Neural crest cell (in vitro differentiated cells): Measurements from ENCODE around the gene SBF2. TPM values are rescaled to one million over a fixed set of nuclear protein-coding genes. Genes with fewer than 3 reads are reported as not detected.

ENCODE experiments used
- DNase-seq: peaks from one replicate; pipeline ENCODE4 v3.0.0; 2021; ENCODE audit warnings: low read depth, mixed read lengths, low spot score
- H3K27ac Mint-ChIP-seq: one replicate; pipeline ENCODE4 v1.8.0; 2021; ENCODE audit warnings: mild to moderate bottlenecking, mixed read lengths; ENCODE audit not compliant: unreplicated experiment
- H3K27me3 Mint-ChIP-seq: 2 replicates; pipeline ENCODE4 v1.8.0; 2021; ENCODE audit warnings: low read depth, mild to moderate bottlenecking, mixed read lengths
- H3K36me3 Mint-ChIP-seq: 2 replicates; pipeline ENCODE4 v1.8.0; 2021; ENCODE audit warnings: low read depth, mild to moderate bottlenecking, mixed read lengths
- H3K4me1 Mint-ChIP-seq: 2 replicates; pipeline ENCODE4 v1.8.0; 2021; ENCODE audit warnings: mixed read lengths
- H3K4me3 Mint-ChIP-seq: one replicate; pipeline ENCODE4 v1.8.0; 2021; ENCODE audit warnings: mild to moderate bottlenecking, mixed read lengths
- H3K9me3 Mint-ChIP-seq: 2 replicates; pipeline ENCODE4 v1.8.0; 2021; ENCODE audit warnings: mixed read lengths
- CTCF ChIP-seq: fragments of 200-600 bp; sonication (generic); conservative IDR thresholded peaks from 2 replicates; pipeline ENCODE4 v1.5.0; 2021; ENCODE audit warnings: antibody characterized with exemption, mild to moderate bottlenecking
- total RNA-seq: library from RNA; stranded (reverse); gene quantifications from 2 replicates; pipeline ENCODE4 v1.2.1, GENCODE V29; 2021

The SBF2 gene
- total RNA-seq, 1 donor from 2014 or later: 30.2 TPM

GRCh38 chr11:10303558-10304363, 9.7 kb upstream of the SBF2 start:
- H3K27me3 Mint-ChIP-seq: peaks cover 88% of the 10 kb centered on the region
- H3K4me3 Mint-ChIP-seq: peak overlapping the region; percentile 90
- peaks cover 41% of the 10 kb centered on the region for H3K4me1 Mint-ChIP-seq
- H3K36me3 Mint-ChIP-seq: no peaks in the 10 kb centered on the region
- DNase-seq: no peak
- no peak overlapping the region for H3K27ac Mint-ChIP-seq
- H3K9me3 Mint-ChIP-seq: no peaks in the 10 kb centered on the region
- no peak for TF ChIP-seq CTCF

GRCh38 chr11:10302744-10303557, 8.9 kb upstream of the SBF2 start:
- Mint-ChIP-seq H3K4me3 (peak overlapping the region; percentile 90), H3K4me1 (peaks cover 36% of the 10 kb centered on the region), H3K27ac (peak overlapping the region; percentile 20), H3K27me3 (peaks cover 85% of the 10 kb centered on the region), H3K9me3 (no peaks in the 10 kb centered on the region), H3K36me3 (no peaks in the 10 kb centered on the region)
- DNase-seq: peak; percentile 37
- no peak for TF ChIP-seq CTCF

GRCh38 chr11:10302359-10302743, 8.3 kb upstream of the SBF2 start:
- no peaks in the 10 kb centered on the region for H3K9me3 Mint-ChIP-seq
- peak overlapping the region; percentile 20 for H3K27ac Mint-ChIP-seq
- H3K4me3 Mint-ChIP-seq: peak overlapping the region; percentile 90
- no peak for DNase-seq
- no peaks in the 10 kb centered on the region for H3K36me3 Mint-ChIP-seq
- TF ChIP-seq CTCF: no peak
- H3K4me1 Mint-ChIP-seq: peaks cover 32% of the 10 kb centered on the region
- H3K27me3 Mint-ChIP-seq: peaks cover 83% of the 10 kb centered on the region

GRCh38 chr11:10301656-10302358, 7.8 kb upstream of the SBF2 start:
- Mint-ChIP-seq H3K4me3 (peak overlapping the region; percentile 90), H3K27ac (no peak overlapping the region), H3K9me3 (no peaks in the 10 kb centered on the region), H3K36me3 (no peaks in the 10 kb centered on the region), H3K27me3 (peaks cover 80% of the 10 kb centered on the region), H3K4me1 (peaks cover 27% of the 10 kb centered on the region)
- no peak for DNase-seq
- TF ChIP-seq CTCF: no peak

GRCh38 chr11:10298342-10298741, 4.3 kb upstream of the SBF2 start:
- no peaks in the 10 kb centered on the region for H3K36me3 Mint-ChIP-seq
- H3K4me1 Mint-ChIP-seq: peaks cover 18% of the 10 kb centered on the region

More at GRCh38 chr11:10298342-10298741, 4.3 kb upstream of the SBF2 start:
- TF ChIP-seq CTCF: peak; percentile 45
- H3K4me3 Mint-ChIP-seq: peak overlapping the region; percentile 29
- no peak overlapping the region for H3K27ac Mint-ChIP-seq
- no peak for DNase-seq
- no peaks in the 10 kb centered on the region for H3K9me3 Mint-ChIP-seq
- H3K27me3 Mint-ChIP-seq: peaks cover 68% of the 10 kb centered on the region
